Activated T-cell treated with anti-CD3 and anti-CD28 coated beads, Interleukin-2, amount 50 U/mL, for 24 hours (primary cell): Measurements from ENCODE around the gene GRM1.

Source experiments
- DNase-seq: peaks from one replicate; pipeline ENCODE4 v3.0.0-alpha.2; 2020
- H3K27ac Mint-ChIP-seq: 2 replicates; pipeline ENCODE4 v1.8.0; 2020; ENCODE audit warnings: mild to moderate bottlenecking, mixed read lengths
- H3K27me3 Mint-ChIP-seq: 2 replicates; pipeline ENCODE4 v1.8.0; 2020; ENCODE audit warnings: mixed read lengths
- H3K36me3 Mint-ChIP-seq: 2 replicates; pipeline ENCODE4 v1.8.0; 2020; ENCODE audit warnings: low read depth, mixed read lengths
- H3K4me1 Mint-ChIP-seq: 2 replicates; pipeline ENCODE4 v1.8.0; 2020; ENCODE audit warnings: low read depth, mixed read lengths
- H3K4me3 Mint-ChIP-seq: 2 replicates; pipeline ENCODE4 v1.8.0; 2020; ENCODE audit warnings: mild to moderate bottlenecking, moderate library complexity, mixed read lengths
- H3K9me3 Mint-ChIP-seq: 2 replicates; pipeline ENCODE4 v1.8.0; 2020; ENCODE audit warnings: mixed read lengths

Gene GRM1

DNA sequence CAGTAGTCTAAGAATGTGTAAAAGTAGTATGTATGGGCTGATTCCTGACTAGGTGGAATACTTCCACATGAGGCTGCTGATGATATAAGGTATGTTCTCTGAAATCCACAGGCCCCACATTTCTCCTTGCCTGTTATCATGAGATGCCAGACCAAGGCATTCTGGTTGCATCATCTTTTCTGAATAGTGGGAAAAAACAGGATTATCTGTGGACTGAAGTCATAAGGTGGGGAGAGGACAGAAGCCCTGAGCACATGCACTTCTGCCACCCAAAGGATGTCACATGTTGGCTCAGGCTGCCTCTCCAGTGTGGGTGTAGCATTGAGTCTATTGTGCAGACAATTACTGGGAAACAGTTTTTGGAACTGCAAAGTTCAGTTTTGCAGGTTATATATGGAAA lies 330.3 kb downstream of the GRM1 start:
- no peaks in the 10 kb centered on the region for H3K36me3 Mint-ChIP-seq
- peaks cover 7% of the 10 kb centered on the region for H3K27me3 Mint-ChIP-seq
- H3K4me1 Mint-ChIP-seq = peaks cover 13% of the 10 kb centered on the region
- no peak overlapping the region for H3K4me3 Mint-ChIP-seq
- no peaks in the 10 kb centered on the region for H3K9me3 Mint-ChIP-seq
- H3K27ac Mint-ChIP-seq = no peak overlapping the region
- DNase-seq = no peak

DNA sequence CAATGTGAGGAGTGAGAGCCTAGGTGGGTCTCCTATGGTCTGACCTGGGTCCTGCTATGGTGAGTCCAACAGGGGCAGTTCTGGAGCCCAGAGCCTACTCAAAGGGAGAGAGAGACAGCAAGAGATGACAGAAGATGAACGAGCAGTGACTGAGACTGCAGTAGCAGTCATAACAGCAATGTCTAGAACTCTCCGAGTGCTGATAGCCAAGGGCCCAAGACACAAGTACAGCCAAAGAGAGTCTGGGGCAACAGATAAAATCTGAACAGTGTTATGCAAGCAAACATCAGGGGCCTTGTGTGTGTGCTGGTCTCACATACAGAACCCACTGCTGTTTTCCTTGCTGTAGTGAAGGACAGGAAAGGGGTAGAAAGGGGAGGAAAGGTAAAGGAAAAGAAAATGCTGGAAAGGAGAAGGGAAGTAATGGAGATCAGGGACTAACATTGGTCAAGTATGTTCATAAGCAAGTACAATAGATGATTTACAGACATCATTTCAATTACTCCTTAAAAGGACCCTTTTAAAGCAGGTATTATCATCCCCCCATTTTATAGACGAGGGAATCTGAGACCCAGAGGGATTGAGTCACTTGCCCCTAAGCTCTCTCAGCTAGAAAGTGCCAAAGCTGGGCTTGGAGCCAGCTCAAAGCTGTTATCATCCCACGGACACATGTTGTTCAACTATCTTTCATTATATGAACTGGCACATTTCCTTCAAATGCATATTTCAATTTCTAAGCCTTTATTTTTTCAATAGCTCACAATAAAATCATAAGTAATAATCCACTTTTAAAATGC lies 332.5 kb downstream of the GRM1 start:
- H3K36me3 Mint-ChIP-seq = no peaks in the 10 kb centered on the region
- H3K4me1 Mint-ChIP-seq = peaks cover 19% of the 10 kb centered on the region
- no peaks in the 10 kb centered on the region for H3K9me3 Mint-ChIP-seq
- H3K27ac Mint-ChIP-seq = no peak overlapping the region
- H3K27me3 Mint-ChIP-seq = peaks cover 2% of the 10 kb centered on the region
- no peak for DNase-seq
- H3K4me3 Mint-ChIP-seq = no peak overlapping the region

DNA sequence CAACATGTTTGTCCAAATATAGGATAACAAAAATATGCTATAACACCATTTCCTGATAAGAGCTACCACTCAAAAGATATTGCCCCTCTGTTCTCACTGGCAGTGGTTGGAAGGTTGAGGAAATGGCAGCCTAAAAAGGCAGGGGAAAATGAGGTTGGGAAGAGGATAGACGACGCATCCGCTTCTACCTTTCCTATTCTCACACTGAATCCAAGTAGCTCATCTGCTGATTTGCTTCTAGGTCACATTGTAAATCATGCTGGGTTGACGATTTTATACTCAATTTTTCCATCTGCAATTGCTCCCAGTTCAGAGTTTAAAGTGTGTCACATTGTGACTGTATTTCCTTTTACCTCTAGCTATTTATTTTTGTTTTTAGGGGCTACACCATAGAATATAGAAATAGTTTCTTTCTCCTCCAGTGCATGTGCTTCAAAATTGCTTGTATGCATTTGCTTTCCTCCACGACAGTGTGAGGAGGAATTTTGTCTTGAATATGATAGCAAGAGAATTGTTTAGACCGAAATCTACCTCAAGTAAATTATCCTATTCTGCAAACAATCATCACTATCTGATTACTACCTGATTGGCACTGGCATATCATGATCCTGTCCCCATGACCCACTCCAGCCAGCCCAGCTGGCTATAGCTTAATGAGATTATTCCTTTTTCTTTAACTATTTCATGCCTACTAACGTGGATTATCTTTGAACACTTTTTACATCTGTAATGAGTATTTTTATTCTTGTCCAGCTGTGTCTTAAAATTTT lies 335.2 kb downstream of the GRM1 start:
- no peak for DNase-seq
- no peaks in the 10 kb centered on the region for H3K36me3 Mint-ChIP-seq
- no peaks in the 10 kb centered on the region for H3K9me3 Mint-ChIP-seq
- no peak overlapping the region for H3K4me3 Mint-ChIP-seq
- H3K27me3 Mint-ChIP-seq = no peaks in the 10 kb centered on the region
- H3K27ac Mint-ChIP-seq = no peak overlapping the region
- H3K4me1 Mint-ChIP-seq = peaks cover 5% of the 10 kb centered on the region

DNA sequence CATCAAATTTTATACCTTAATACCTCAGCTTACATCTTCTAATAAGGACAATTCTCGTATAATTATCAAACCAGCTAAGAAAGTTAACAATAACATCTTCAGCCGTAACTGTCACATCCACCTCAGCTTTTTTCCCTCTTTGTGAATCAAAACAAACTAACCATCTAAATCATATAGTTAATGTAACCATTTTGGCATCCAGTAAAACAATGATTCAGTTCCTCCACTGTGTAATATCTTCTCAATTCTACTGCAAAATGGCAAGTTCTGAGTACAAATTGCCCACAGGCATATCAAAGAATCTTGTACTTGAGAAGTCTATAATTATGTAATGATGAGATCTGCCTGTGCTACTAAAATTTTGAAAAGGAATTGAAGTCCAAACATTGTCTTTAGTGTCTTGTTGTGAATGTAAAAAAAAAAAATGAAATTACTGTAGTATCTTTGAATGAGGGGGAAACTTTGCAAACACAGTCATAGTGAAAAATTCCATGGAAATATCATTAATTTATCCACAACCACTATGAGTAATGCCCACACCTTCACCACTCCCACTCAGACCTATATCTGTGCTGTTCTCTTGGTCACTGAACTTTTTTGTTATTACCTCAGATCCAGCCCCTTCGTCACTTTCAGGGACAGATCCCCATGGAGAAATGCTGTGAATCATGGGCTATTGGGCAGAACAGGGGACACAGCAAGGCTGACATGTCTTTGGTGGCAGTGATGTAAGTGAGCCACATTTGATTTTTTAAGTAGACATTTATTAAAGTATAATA lies 336.1 kb downstream of the GRM1 start:
- Mint-ChIP-seq H3K4me1 (peaks cover 5% of the 10 kb centered on the region), H3K27me3 (no peaks in the 10 kb centered on the region), H3K4me3 (no peak overlapping the region), H3K27ac (peak overlapping the region; percentile 29), H3K9me3 (no peaks in the 10 kb centered on the region), H3K36me3 (no peaks in the 10 kb centered on the region)
- no peak for DNase-seq

DNA sequence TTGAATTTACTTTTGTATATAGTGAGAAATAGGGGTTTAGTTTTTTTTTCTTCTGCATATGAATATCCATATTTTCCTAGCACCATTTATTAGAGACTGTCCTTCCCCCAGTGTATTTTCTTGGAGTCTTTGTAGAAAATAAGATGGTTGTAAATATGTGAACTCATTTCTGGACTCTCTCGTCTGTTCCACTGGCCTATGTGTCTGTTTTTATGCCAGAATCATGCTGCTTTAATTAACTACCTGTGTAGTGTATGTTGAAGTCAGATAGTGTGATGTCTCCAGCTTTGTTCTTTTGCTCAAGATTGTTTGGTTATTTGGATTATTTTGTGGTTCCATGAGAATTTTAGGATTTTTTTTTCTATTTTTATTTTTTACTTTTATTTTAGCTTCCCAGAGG lies 338.2 kb downstream of the GRM1 start:
- H3K27ac Mint-ChIP-seq = no peak overlapping the region
- H3K36me3 Mint-ChIP-seq = no peaks in the 10 kb centered on the region
- peaks cover 5% of the 10 kb centered on the region for H3K4me1 Mint-ChIP-seq
- no peak overlapping the region for H3K4me3 Mint-ChIP-seq
- DNase-seq = no peak
- no peaks in the 10 kb centered on the region for H3K27me3 Mint-ChIP-seq
- H3K9me3 Mint-ChIP-seq = peaks cover 4% of the 10 kb centered on the region

DNA sequence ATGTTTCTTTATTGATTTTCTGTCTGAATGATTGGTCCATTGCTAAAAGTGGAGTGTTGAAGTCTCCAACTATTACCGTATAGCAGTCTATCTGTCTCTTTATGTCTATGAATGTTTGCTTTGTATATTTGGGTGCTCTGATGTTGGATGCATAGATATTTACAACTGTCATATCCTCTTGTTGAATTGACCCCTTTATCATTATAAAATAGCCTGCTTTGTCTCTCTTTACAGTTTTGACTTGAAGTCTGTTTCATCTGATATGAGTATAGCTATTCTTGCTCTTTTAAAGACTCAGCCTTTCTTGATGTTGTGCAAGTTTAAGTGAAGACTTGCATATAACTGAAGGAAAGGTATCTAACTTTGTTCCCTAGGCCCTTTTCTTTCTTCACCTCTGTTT lies 341.0 kb downstream of the GRM1 start:
- peaks cover 2% of the 10 kb centered on the region for H3K4me1 Mint-ChIP-seq
- H3K27me3 Mint-ChIP-seq = no peaks in the 10 kb centered on the region
- H3K36me3 Mint-ChIP-seq = no peaks in the 10 kb centered on the region
- no peak overlapping the region for H3K27ac Mint-ChIP-seq
- DNase-seq = no peak
- H3K4me3 Mint-ChIP-seq = no peak overlapping the region
- H3K9me3 Mint-ChIP-seq = peaks cover 4% of the 10 kb centered on the region

DNA sequence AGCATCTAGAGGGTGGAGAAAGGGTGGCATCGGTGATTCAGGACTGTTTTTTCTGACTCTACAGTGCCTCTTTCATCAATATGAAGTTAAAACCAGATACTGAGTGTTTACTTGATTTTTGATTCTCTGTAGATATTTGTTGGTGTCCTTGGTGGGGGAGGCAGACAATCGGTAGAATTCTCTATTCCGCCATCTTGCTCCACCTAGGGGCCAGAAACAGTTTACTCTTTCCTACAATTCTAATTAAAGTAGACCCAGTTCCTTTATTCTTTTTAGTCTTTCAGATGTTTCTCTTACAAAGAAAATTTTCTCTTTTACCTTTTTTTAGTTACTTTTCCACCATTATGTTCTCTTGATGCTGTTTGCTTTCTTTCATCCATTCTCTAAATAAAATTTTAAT lies 352.6 kb downstream of the GRM1 start:
- H3K9me3 Mint-ChIP-seq = no peaks in the 10 kb centered on the region
- H3K27me3 Mint-ChIP-seq = peaks cover 3% of the 10 kb centered on the region

DNA sequence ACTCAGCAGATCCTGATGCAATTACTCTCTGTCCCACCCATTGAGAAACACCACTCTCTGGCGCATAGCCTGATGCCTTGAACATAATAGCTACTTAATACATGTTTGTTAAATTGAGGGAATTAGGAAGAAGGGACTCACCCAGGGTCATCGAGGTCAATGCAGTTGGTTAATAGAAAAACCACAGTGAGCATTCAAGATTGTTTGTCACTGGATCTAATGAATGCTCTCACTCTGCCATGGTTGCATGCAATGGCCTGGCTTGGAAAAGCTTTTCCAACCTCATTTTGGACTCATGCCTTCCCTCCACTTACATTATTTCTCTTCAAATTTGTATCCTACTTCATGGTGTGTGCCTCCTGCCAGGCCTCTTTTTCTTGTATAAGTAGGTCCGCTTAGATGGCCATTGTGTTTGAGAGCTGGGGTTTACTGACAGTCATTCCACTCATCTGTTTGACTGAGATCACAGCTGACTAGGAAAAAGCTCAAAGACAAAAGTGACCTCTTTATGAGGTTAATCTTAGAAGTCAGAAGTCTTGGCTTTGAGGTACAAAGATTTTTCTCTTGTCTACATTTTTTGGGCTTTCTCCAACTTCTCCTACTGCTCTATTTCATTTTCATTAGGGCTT lies 360.0 kb downstream of the GRM1 start:
- Mint-ChIP-seq H3K9me3 (no peaks in the 10 kb centered on the region), H3K4me3 (no peak overlapping the region), H3K4me1 (no peaks in the 10 kb centered on the region), H3K36me3 (no peaks in the 10 kb centered on the region), H3K27me3 (no peaks in the 10 kb centered on the region), H3K27ac (no peak overlapping the region)
- DNase-seq = no peak

More for the DNA sequence above, 352.6 kb downstream of the GRM1 start:
- no peak overlapping the region for H3K27ac Mint-ChIP-seq
- H3K4me3 Mint-ChIP-seq = no peak overlapping the region
- no peak for DNase-seq
- H3K36me3 Mint-ChIP-seq = no peaks in the 10 kb centered on the region
- H3K4me1 Mint-ChIP-seq = no peaks in the 10 kb centered on the region

DNA sequence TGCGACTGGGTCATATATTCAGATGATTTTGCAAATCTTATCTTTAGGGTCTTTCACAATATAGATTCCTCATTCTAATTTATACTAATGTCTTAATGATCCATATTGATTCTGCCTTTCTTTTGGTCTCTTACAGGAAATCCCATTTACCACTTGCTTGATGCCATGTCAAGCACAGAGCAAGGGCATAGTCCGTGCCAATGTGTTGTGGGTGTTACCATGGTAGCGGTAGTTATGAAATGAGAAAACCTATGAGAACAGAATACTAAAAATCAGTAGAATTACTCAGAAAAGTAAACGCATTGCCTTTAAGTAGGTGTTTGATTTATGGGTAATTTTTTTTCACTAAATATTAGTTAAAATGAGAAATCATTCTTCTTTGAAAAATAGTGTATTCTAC lies 360.9 kb downstream of the GRM1 start:
- H3K36me3 Mint-ChIP-seq = no peaks in the 10 kb centered on the region

DNA sequence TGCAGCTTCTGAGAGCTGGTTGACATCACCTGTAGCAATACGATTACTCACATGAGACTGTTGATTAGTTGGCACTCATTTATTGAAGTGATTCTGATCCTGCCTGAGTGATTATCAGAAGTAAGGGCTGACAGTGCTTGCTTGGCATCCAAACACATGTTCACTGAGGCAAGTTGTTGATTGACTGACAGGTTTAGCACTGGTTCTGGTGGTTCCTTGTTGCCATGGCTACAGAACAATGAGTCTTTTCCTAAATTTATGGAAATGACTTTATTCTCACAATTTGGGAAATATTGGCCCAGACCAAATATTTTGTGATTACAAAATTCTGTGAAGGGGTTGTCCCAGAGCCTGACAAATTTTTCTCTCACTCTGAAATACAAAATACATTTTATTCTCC lies 368.8 kb downstream of the GRM1 start:
- Mint-ChIP-seq H3K27me3 (no peaks in the 10 kb centered on the region), H3K4me1 (no peaks in the 10 kb centered on the region), H3K36me3 (no peaks in the 10 kb centered on the region), H3K4me3 (no peak overlapping the region), H3K9me3 (peaks cover 5% of the 10 kb centered on the region), H3K27ac (no peak overlapping the region)
- no peak for DNase-seq

More for the DNA sequence above, 360.9 kb downstream of the GRM1 start:
- Mint-ChIP-seq H3K27ac (no peak overlapping the region), H3K27me3 (no peaks in the 10 kb centered on the region), H3K4me1 (no peaks in the 10 kb centered on the region), H3K4me3 (no peak overlapping the region), H3K9me3 (no peaks in the 10 kb centered on the region)
- DNase-seq = no peak

DNA sequence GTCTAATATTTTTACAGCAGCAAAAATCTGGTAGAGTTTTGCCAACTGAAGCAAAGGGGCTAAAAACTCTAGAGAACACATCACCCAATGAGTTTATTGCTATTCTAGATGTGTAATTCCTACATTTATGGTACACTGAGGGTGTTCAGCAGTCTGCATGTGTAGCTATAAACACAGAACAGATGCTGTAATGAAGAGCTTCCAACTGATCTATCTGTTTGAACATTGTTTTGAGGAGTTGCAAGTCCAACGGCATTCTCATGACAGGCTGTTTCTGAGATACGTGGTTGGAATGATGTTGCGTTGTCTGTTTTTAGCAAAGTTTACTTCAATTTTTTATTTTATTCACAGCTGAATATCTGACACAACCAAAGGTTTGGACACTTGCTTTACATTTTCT lies 373.6 kb downstream of the GRM1 start:
- H3K4me3 Mint-ChIP-seq = no peak overlapping the region
- no peaks in the 10 kb centered on the region for H3K36me3 Mint-ChIP-seq
- no peak overlapping the region for H3K27ac Mint-ChIP-seq
- H3K4me1 Mint-ChIP-seq = no peaks in the 10 kb centered on the region
- DNase-seq = no peak
- H3K9me3 Mint-ChIP-seq = peaks cover 16% of the 10 kb centered on the region
- no peaks in the 10 kb centered on the region for H3K27me3 Mint-ChIP-seq

DNA sequence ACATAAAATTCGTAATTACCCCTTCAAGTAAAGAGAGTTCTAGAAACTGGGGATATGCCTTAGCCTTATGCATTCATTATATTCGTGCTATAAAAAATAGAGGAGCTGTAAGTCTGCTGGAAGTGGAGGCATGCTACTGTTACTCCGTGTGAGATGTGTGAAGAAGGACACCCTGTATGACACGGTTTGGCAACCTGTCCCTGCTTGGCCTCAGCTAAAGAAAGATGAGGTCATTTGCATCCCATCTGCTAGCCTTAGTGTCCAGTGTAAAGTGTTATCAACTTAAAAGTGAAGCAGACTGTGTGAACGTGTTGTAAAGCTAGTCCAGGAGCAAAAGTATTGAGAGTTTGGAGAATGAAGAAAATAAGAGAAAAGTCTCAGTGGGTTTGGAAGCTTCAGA lies 379.7 kb downstream of the GRM1 start:
- Mint-ChIP-seq H3K4me1 (no peaks in the 10 kb centered on the region), H3K9me3 (peaks cover 10% of the 10 kb centered on the region), H3K27me3 (no peaks in the 10 kb centered on the region), H3K36me3 (no peaks in the 10 kb centered on the region), H3K4me3 (no peak overlapping the region), H3K27ac (no peak overlapping the region)
- DNase-seq = no peak

DNA sequence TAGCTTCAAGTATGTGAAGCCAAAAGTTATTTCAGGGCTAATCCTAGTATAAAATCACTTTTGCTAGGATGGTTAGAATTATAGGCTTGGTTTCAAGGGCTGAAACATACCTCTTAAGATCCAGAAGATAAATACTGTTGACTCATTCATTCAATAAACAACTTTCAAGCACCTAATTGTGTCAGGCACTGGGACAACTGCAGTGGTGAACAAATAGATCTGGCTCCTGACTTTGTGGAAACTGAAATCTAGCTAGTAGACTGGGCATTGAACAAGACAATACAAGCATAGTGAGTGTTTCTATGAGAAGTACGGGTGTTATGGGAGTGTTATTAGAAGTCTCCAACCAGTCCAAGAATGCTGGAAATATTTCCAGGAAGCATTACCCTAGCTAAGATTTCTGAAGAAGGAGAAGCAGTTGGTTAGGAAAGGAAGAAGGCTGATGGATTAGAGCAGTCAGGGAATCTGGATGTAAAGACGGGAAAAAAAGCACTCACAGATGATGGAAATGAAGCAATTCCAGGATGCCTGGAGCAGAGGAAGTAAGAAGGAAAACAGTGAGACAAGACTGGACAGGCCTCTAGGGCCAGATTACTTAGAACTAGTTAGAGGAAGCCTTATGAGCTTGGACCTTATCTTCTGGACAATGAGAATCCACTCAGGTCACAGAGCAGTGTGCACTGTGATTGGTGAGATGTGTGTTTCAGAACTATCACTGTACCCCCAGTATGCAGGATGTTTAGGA lies 382.2 kb downstream of the GRM1 start:
- Mint-ChIP-seq H3K4me1 (no peaks in the 10 kb centered on the region), H3K36me3 (no peaks in the 10 kb centered on the region), H3K4me3 (no peak overlapping the region), H3K9me3 (peaks cover 3% of the 10 kb centered on the region), H3K27ac (no peak overlapping the region), H3K27me3 (no peaks in the 10 kb centered on the region)
- DNase-seq = no peak

DNA sequence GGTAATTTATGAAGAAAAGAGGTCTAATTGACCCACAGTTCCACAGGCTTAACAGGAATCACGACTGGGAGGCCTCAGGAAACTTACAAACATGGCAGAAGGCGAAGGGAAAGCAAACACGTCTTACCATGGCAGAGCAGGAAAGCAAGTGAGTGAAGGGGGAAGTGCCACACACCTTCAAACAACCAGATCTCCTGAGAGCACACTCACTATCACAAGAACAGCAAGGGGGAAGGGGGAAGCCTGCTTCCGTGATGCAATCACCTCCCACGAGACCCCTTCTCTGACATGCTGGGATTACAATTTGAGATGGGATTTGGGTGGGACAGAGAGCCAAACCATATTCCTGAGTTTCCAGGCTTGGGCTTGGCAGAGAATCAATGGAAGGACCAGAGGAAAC lies 390.7 kb downstream of the GRM1 start:
- Mint-ChIP-seq H3K4me3 (no peak overlapping the region), H3K9me3 (no peaks in the 10 kb centered on the region), H3K36me3 (no peaks in the 10 kb centered on the region), H3K27me3 (no peaks in the 10 kb centered on the region), H3K4me1 (no peaks in the 10 kb centered on the region), H3K27ac (no peak overlapping the region)
- DNase-seq = no peak
